ENCODE measurements around the gene EXOC1. TPM values are rescaled to one million over a fixed set of nuclear protein-coding genes. Genes with fewer than 3 reads are reported as not detected.

The EXOC1 gene
- total and polyA plus RNA-seq, 9 of the 15 experiments (the other 6 are each of a cell fraction or from before 2014, with no cell fraction given), result 16.0 to 45.5 (median 26.2) TPM

GRCh38 chr4:55948726-55949481 is 95.5 kb downstream of the EXOC1 start, which contains the start of gene CEP135 (continued):
- TF ChIP-seq CTCFL (IDR thresholded peaks at IDR 0.05; ENCODE audit: borderline replicate concordance, insufficient read depth, low read depth, low read length, poor library complexity, severe bottlenecking) (peak; percentile 92), HDGF (IDR thresholded peaks at IDR 0.05) (no peak), LEF1 (IDR thresholded peaks at IDR 0.05) (0 out of 2 replicates have a peak, but pooled peaks have one; percentile 16), PURB (CRISPR knock-in tag; IDR thresholded peaks at IDR 0.05; ENCODE audit: low read depth) (no peak), PRPF4 (IDR thresholded peaks at IDR 0.05; ENCODE audit: insufficient read depth, low read depth, low read length, poor library complexity, severe bottlenecking) (no peak), STAG1 (CRISPR knock-in tag; IDR thresholded peaks at IDR 0.05; ENCODE audit: borderline replicate concordance) (peak; percentile 41; the same call in 1 of the 2 replicates), TAF1 (IDR thresholded peaks at IDR 0.05; ENCODE audit: control insufficient read depth, extremely low read depth, insufficient read depth, low read length, severe bottlenecking) (peak; percentile 70), SMAD2 (IDR thresholded peaks at IDR 0.05; ENCODE audit: low read depth, low read length) (no peak), ESRRA (IDR thresholded peaks at IDR 0.05; ENCODE audit: borderline replicate concordance, low read depth) (peak; percentile 65), ZNF511 (CRISPR knock-in tag; IDR thresholded peaks at IDR 0.05) (peak; percentile 87), OTX1 (CRISPR knock-in tag; IDR thresholded peaks at IDR 0.05) (peak; percentile 89), HNRNPLL (IDR thresholded peaks at IDR 0.05; ENCODE audit: low read depth, low read length, poor library complexity, severe bottlenecking) (peak; percentile 95), KDM2B (CRISPR knock-in tag; IDR thresholded peaks at IDR 0.05) (peak; percentile 69; the same call in 1 of the 2 replicates), SMAD4 (CRISPR knock-in tag; conservative IDR thresholded peaks at IDR 0.05) (peak; percentile 83), RAD21 (CRISPR knock-in tag; conservative IDR thresholded peaks at IDR 0.05 in 1 of 2, IDR thresholded peaks at IDR 0.05 in 1 of 2) (peak; percentile 65 to 68), EGR1 (conservative IDR thresholded peaks at IDR 0.05) (no peak; the same call in 1 of the 2 replicates), ETV6 (IDR thresholded peaks at IDR 0.05; ENCODE audit: borderline replicate concordance in 1 of 2, low read depth in 2 of 2, low read length in 1 of 2) (0 out of 4 replicates have a peak, but pooled peaks of 1 of the 2 experiments have one; percentile 28), ETV6 (CRISPR knock-in tag; IDR thresholded peaks at IDR 0.05; ENCODE audit: borderline replicate concordance) (no peak), CAMTA2 (CRISPR knock-in tag; conservative IDR thresholded peaks at IDR 0.05) (no peak), RBFOX2 (IDR thresholded peaks at IDR 0.05; ENCODE audit: low read depth, low read length) (peak; percentile 99), PCBP2 (IDR thresholded peaks at IDR 0.05; ENCODE audit: low read depth, low read length, poor library complexity, severe bottlenecking) (peak; percentile 14), RHOXF2B (CRISPR knock-in tag; conservative IDR thresholded peaks at IDR 0.05) (no peak), ZNF583 (CRISPR knock-in tag; IDR thresholded peaks at IDR 0.05) (peak; percentile 14; the same call in 1 of the 2 replicates), ZNF24 (IDR thresholded peaks at IDR 0.05) (peak; percentile 52; the same call in 1 of the 2 replicates)
- TF ChIP-seq, protein P1, sequence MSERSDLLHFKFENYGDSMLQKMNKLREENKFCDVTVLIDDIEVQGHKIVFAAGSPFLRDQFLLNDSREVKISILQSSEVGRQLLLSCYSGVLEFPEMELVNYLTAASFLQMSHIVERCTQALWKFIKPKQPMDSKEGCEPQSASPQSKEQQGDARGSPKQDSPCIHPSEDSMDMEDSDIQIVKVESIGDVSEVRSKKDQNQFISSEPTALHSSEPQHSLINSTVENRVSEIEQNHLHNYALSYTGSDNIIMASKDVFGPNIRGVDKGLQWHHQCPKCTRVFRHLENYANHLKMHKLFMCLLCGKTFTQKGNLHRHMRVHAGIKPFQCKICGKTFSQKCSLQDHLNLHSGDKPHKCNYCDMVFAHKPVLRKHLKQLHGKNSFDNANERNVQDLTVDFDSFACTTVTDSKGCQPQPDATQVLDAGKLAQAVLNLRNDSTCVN (CRISPR knock-in tag; IDR thresholded peaks at IDR 0.05), result no peak

All from K562 (cell line).